GM13977 (cell line): Measurements from ENCODE around the gene ADGB.

Experiments used
- DNase-seq: peaks from one replicate; pipeline ENCODE4 v3.0.0; 2012; ENCODE audit warnings: low spot score
- in situ Hi-C: fragments of 300-500 bp; cut with MboI; formaldehyde crosslinking; loops from one replicate; pipeline ENCODE4 v1.12.0; 2022; ENCODE audit warnings: low sequenced_read_pairs, low pct_unique_long_range_greater_than_20kb, mixed read lengths, inconsistent platforms; ENCODE audit not compliant: unreplicated experiment
- TF ChIP-seq, protein P1 (sequence below): IDR thresholded peaks from 2 replicates; pipeline ENCODE4 v1.5.1; 2012; ENCODE audit warnings: mild to moderate bottlenecking, control low read depth; ENCODE audit not compliant: insufficient read depth; ENCODE audit errors: extremely low read depth, missing control alignments

ADGB gene

DNA sequence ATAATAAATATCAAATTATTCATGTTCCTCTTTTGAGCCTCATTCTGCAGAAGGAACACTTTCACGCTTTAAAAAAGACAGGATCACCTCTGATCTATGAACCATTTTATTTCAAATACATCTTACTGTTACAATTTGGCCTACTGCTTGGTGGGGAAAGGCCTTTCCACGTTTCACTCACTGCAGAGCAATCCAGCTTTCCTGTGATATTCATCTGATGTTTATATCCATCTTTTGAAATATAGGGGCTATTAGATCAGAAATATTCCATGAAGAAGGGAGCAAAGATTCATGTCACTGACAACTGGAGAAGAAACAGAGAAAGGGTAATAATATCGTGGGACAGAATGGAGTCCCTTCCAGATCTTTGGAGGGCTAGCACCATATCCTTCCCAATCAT lies 262.9 kb downstream of the ADGB start:
- TF ChIP-seq, protein P1, sequence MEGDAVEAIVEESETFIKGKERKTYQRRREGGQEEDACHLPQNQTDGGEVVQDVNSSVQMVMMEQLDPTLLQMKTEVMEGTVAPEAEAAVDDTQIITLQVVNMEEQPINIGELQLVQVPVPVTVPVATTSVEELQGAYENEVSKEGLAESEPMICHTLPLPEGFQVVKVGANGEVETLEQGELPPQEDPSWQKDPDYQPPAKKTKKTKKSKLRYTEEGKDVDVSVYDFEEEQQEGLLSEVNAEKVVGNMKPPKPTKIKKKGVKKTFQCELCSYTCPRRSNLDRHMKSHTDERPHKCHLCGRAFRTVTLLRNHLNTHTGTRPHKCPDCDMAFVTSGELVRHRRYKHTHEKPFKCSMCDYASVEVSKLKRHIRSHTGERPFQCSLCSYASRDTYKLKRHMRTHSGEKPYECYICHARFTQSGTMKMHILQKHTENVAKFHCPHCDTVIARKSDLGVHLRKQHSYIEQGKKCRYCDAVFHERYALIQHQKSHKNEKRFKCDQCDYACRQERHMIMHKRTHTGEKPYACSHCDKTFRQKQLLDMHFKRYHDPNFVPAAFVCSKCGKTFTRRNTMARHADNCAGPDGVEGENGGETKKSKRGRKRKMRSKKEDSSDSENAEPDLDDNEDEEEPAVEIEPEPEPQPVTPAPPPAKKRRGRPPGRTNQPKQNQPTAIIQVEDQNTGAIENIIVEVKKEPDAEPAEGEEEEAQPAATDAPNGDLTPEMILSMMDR, result no peak
- in situ Hi-C loops, result loop anchor here (25.0 kb wide), 1 partner anchor 426 kb away; no protein-coding TSS in a partner anchor
- DNase-seq, result no peak

DNA sequence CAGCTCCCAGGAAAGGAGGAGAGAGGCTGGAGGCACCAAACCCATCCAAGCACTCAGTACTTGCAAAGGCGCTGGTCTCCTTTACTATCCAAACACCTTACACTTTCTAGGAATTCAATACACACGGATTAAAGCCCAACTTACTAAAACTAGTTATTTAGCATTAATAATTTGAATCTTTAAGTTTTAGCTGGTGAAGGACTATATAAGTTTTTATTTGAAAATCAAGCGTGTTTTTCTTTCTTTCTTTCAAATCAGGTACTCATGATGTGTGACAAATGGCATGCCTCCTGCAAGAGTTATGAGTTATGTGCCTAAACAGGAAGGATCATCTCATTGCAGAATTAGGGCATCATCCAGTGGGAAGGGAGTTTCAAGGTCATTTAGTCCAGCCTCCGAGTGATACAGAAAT lies 263.7 kb downstream of the ADGB start:
- TF ChIP-seq, protein P1, result no peak
- no peak for DNase-seq
- in situ Hi-C loops, result loop anchor here (25.0 kb wide), 1 partner anchor 425 kb away; no protein-coding TSS in a partner anchor

DNA sequence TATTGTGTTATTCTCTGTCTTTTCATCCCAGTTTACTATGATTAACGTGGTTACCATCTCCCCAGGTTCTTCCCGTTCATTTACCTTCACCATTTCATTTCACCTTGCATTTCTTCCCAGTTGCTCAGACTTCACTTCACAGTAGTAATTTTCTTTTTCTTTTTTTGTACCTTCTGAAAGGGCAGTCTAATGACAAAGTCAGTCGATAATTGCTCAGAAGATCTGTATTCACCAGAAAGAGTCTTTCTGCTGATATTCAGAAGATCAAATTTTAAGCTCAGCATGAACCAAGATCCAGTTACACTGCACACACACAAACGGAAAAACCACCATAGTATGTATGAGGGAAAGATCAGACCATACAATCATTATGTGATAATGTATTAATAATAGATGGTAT lies 265.5 kb downstream of the ADGB start:
- TF ChIP-seq, protein P1, result no peak
- in situ Hi-C loops, result loop anchor here (25.0 kb wide), 1 partner anchor 423 kb away; no protein-coding TSS in a partner anchor
- DNase-seq, result no peak

DNA sequence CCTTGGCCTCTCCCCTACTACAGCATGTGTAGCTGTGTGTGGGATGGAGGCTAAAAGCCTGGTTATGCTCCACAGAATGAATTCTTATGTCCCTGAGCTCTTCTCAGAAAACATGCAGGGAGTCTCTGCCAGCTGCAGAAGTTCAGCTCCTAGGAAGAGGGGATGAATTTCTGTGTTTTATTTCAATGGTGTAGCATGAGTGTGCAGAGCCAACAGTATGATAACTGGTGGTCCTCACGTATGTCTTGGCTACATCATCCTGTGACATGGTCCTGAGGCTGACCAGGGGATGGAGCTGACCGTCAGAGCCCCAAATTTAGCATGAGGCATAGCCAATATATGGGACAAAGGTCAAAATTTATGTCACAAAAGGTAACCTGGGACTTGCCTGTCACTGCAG lies 266.1 kb downstream of the ADGB start:
- in situ Hi-C loops, result loop anchor here (25.0 kb wide), 1 partner anchor 422 kb away; no protein-coding TSS in a partner anchor
- TF ChIP-seq, protein P1, result no peak
- DNase-seq, result no peak
